Breast epithelium (tissue), 3 donors: ENCODE data around the gene SAPCD2.

ENCODE experiments used
- CTCF ChIP-seq, 3 donors: fragments of 450-650 bp; IDR thresholded peaks; one replicate each; pipeline ENCODE4 v1.5.1; 2016 to 2017; ENCODE audit warnings: antibody characterized with exemption in 3 of 3, mild to moderate bottlenecking in 3 of 3, moderate library complexity in 3 of 3
- POLR2A ChIP-seq: fragments of 450-650 bp; IDR thresholded peaks from one replicate; pipeline ENCODE4 v1.6.1; 2016; ENCODE audit warnings: antibody characterized with exemption, mild to moderate bottlenecking, moderate library complexity
- POLR2AphosphoS5 ChIP-seq, 3 donors: sonication (generic); formaldehyde crosslinking; IDR thresholded peaks; one replicate each; pipeline ENCODE4 v1.6.1; 2017; ENCODE audit warnings: antibody characterized with exemption in 3 of 3

GRCh38 chr9:137058521-137059234 is 11.7 kb downstream of the SAPCD2 start:
- no peak for TF ChIP-seq CTCF (IDR thresholded peaks at IDR 0.05)
- no peak for TF ChIP-seq POLR2A
- TF ChIP-seq POLR2AphosphoS5 (IDR thresholded peaks at IDR 0.05): no peak
